Astrocyte (in vitro differentiated cells and primary cell): ENCODE results near the gene SIAH2.

Experiments used
- EZH2 ChIP-seq: IDR thresholded peaks from 2 replicates; pipeline ENCODE4 v1.6.1; 2012; ENCODE audit warnings: mild to moderate bottlenecking, low read length, inconsistent platforms; ENCODE audit not compliant: insufficient read depth
- TF ChIP-seq, protein P1 (sequence below): IDR thresholded peaks from 2 replicates; pipeline ENCODE4 v1.5.1; 2011; ENCODE audit warnings: low read depth, mild to moderate bottlenecking, inconsistent platforms, low read length, moderate library complexity; ENCODE audit not compliant: insufficient read depth

DNA sequence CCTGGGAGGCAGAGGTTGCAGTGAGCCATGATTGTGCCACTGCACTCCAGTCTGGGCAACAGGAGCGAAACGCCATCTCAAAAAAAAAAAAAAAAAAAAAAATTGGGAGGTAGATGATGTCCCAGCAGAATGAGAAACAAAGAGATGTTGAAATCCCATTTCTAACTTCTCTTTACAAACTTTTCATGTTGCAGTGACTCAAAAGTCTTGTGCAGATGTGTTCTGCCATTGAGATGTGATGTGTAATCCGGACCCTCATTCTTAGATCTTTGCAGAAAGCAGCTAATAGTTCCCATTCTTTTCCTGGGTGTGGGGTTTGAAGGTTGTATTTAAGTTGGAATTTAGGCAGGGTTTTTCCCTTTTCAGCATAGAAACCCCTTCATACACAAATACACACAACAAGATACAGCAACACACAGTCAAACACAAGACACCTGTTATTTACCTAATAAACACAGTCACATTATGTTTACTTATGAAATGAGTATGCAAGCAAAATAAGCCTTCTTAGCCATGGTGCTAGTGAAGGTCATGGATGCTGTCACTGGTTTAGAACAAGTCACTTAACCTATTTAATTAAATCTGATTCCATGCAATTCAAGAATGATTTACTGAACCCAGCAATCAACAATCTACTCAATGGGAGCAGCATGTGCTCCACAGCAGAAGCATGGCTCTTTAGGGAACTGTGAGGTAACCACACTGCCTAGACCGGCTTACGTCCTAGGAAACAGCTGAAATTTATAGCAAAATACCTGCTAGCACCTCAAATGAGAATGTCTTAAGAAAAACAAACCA is 14.9 kb downstream of the SIAH2 start:
- TF ChIP-seq, protein P1, sequence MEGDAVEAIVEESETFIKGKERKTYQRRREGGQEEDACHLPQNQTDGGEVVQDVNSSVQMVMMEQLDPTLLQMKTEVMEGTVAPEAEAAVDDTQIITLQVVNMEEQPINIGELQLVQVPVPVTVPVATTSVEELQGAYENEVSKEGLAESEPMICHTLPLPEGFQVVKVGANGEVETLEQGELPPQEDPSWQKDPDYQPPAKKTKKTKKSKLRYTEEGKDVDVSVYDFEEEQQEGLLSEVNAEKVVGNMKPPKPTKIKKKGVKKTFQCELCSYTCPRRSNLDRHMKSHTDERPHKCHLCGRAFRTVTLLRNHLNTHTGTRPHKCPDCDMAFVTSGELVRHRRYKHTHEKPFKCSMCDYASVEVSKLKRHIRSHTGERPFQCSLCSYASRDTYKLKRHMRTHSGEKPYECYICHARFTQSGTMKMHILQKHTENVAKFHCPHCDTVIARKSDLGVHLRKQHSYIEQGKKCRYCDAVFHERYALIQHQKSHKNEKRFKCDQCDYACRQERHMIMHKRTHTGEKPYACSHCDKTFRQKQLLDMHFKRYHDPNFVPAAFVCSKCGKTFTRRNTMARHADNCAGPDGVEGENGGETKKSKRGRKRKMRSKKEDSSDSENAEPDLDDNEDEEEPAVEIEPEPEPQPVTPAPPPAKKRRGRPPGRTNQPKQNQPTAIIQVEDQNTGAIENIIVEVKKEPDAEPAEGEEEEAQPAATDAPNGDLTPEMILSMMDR, result no peak
- TF ChIP-seq EZH2, result no peak
